ENCODE measurements around the gene TSBP1.

GRCh38 chr6:32387589-32388340 lies 16.1 kb upstream of the TSBP1 start:
- TF ChIP-seq CTCF (IDR thresholded peaks at IDR 0.05) (no peak), POLR2A (IDR thresholded peaks at IDR 0.05) (no peak)
